Panc1 (cell line): Measurements from ENCODE around the gene RBPJL. TPM values are rescaled to one million over a fixed set of nuclear protein-coding genes. Genes with fewer than 3 reads are reported as not detected.

Experiments
- ATAC-seq: fragments of 200-7000 bp; cut with Tn5 transposase; 2 replicates; pipeline ENCODE4 v1.9.1; 2020; ENCODE audit warnings: mild to moderate bottlenecking, moderate library complexity
- BruUV-seq: library from RNA; stranded (reverse); fragments of 400-500 nt; replicated peaks from 2 replicates; lab custom pipeline; 2021; lab: Mats Ljungman, UMichigan
- CTCF ChIA-PET: fragments of 300-600 bp; sonication (Branson Sonifier 250); formaldehyde crosslinking; loops from one replicate; lab custom pipeline; 2022; ENCODE audit warnings: antibody characterized with exemption; lab: Charles Lee
- POLR2A ChIA-PET: fragments of 300-600 bp; sonication (Branson Sonifier 250); formaldehyde crosslinking; loops from one replicate; lab custom pipeline; 2022; ENCODE audit warnings: antibody characterized with exemption; lab: Charles Lee
- DNase-seq: peaks from one replicate; pipeline ENCODE4 v3.0.0-alpha.2; 2010; ENCODE audit warnings: low read depth, low spot score
- H3K27ac ChIP-seq: 2 replicates; pipeline ENCODE4 v1.5.1; 2011; ENCODE audit warnings: mild to moderate bottlenecking, low read length, inconsistent platforms
- H3K27me3 ChIP-seq: fragments of 200-500 bp; sonication (Bioruptor generic); 2 replicates; pipeline ENCODE4 v1.6.0; 2014; ENCODE audit warnings: low read length, inconsistent platforms; ENCODE audit not compliant: control insufficient read depth, insufficient read depth
- H3K36me3 ChIP-seq: fragments of 200-500 bp; sonication (Bioruptor generic); 2 replicates; pipeline ENCODE4 v1.5.1; 2014; ENCODE audit warnings: inconsistent platforms, mild to moderate bottlenecking, low read length, moderate library complexity; ENCODE audit not compliant: control insufficient read depth, insufficient read depth
- H3K4me1 ChIP-seq: 2 replicates; pipeline ENCODE4 v1.5.1; 2011; ENCODE audit warnings: inconsistent platforms, mild to moderate bottlenecking, low read length, moderate library complexity; ENCODE audit not compliant: control insufficient read depth, insufficient read depth
- H3K4me3 ChIP-seq, 2 experiments: 2 replicates each; pipeline ENCODE4 v1.5.1; 2011 to 2012; ENCODE audit warnings: low read depth in 2 of 2, low read length in 2 of 2, mild to moderate bottlenecking in 2 of 2, inconsistent platforms in 1 of 2, moderate library complexity in 1 of 2
- H3K9me3 ChIP-seq: fragments of 200-500 bp; sonication (Bioruptor generic); 2 replicates; pipeline ENCODE4 v1.5.1; 2014; ENCODE audit warnings: low read depth, mild to moderate bottlenecking, inconsistent platforms, low read length, moderate library complexity; ENCODE audit not compliant: control insufficient read depth, insufficient read depth
- CTCF ChIP-seq: fragments of 450-650 bp; IDR thresholded peaks from 2 replicates; pipeline ENCODE4 v1.5.1; 2017; ENCODE audit warnings: mild to moderate bottlenecking
- POLR2AphosphoS5 ChIP-seq: IDR thresholded peaks from 2 replicates; pipeline ENCODE4 v1.6.1; 2012; ENCODE audit warnings: mild to moderate bottlenecking, low read depth, low read length, moderate library complexity
- REST ChIP-seq, 2 experiments: IDR thresholded peaks; 2 replicates each; pipeline ENCODE4 v1.6.1; 2011 to 2012; ENCODE audit warnings: low read depth in 2 of 2, control low read depth in 1 of 2, low read length in 1 of 2, mild to moderate bottlenecking in 1 of 2, moderate library complexity in 1 of 2; ENCODE audit not compliant: insufficient read depth in 1 of 2
- SIN3A ChIP-seq: IDR thresholded peaks from 2 replicates; pipeline ENCODE4 v1.6.1; 2012; ENCODE audit warnings: low read depth, mild to moderate bottlenecking, low read length, moderate library complexity, borderline replicate concordance; ENCODE audit not compliant: insufficient read depth
- TCF7L2 ChIP-seq: IDR thresholded peaks from 2 replicates; pipeline ENCODE4 v1.6.1; 2011; ENCODE audit warnings: mild to moderate bottlenecking, low read depth, low read length, inconsistent platforms
- in situ Hi-C: cut with HindIII; loops from 2 replicates; pipeline ENCODE4 v1.10.0; 2016; ENCODE audit warnings: low sequenced_read_pairs, low pct_unique_long_range_greater_than_20kb
- intact Hi-C: fragments of 100-400 bp; cut with micrococcal nuclease; formaldehyde crosslinking; loops from one replicate; pipeline ENCODE4 v1.10.0; 2022; ENCODE audit not compliant: unreplicated experiment
- total RNA-seq: library from RNA; stranded (reverse); gene quantifications from one replicate; pipeline ENCODE4 v1.2.1, GENCODE V29; 2021; ENCODE audit not compliant: unreplicated experiment

The RBPJL gene
- total RNA-seq, 1 experiment from 2014 or later, result 0.18 TPM

- peaks cover 27% of the 10 kb centered on the region for H3K4me1 ChIP-seq
- no peak overlapping the region for H3K4me3 ChIP-seq
- no peak for TF ChIP-seq POLR2AphosphoS5
- no peak for TF ChIP-seq REST (IDR thresholded peaks at IDR 0.05; ENCODE audit: insufficient read depth in 1 of 2, low read depth in 2 of 2, low read length in 1 of 2)
- TF ChIP-seq TCF7L2, result no peak
- no peak for TF ChIP-seq SIN3A
- no peak for TF ChIP-seq CTCF
- ChIA-PET POLR2A (no interaction called here), CTCF (no interaction called here)
- ATAC-seq (no peak), DNase-seq (no peak)
- in situ Hi-C loops (no loop called here), intact Hi-C loops (loop anchor here (2.0 kb wide), 1 partner anchor 75 kb away; no protein-coding TSS in a partner anchor)
- BruUV-seq, result no TSS peak
- H3K27ac ChIP-seq, result peak overlapping the region; percentile 93; the same call in 1 of the 2 replicates
- H3K9me3 ChIP-seq, result no peaks in the 10 kb centered on the region
- no peaks in the 10 kb centered on the region; the same call in 1 of the 2 replicates for H3K36me3 ChIP-seq
- H3K27me3 ChIP-seq, result no peaks in the 10 kb centered on the region
Observed at GRCh38 chr20:45361793-45362192, 55.2 kb downstream of the RBPJL start.

- H3K4me3 ChIP-seq, result peak within 1 kb of the TSS; percentile 80 to 83
- peaks cover 27% of the 10 kb centered on the region for H3K4me1 ChIP-seq
- TF ChIP-seq REST (IDR thresholded peaks at IDR 0.05; ENCODE audit: insufficient read depth in 1 of 2, low read depth in 2 of 2, low read length in 1 of 2) (peak in 1 of 2 experiments; percentile 52; a peak in 1 of 4 replicates), POLR2AphosphoS5 (peak; percentile 94), TCF7L2 (no peak), SIN3A (peak; percentile 58; the same call in 1 of the 2 replicates), CTCF (peak; percentile 98)
- peak within 1 kb of the TSS; percentile 93 for H3K27ac ChIP-seq
- BruUV-seq, result TSS peak; percentile 86
- no peaks in the 10 kb centered on the region for H3K27me3 ChIP-seq
- intact Hi-C loops, result loop anchor here (2.0 kb wide), 1 partner anchor 74 kb away; no protein-coding TSS in a partner anchor
- in situ Hi-C loops, result no loop called here
- ChIA-PET CTCF (interaction anchor here (0.6 to 1.5 kb wide), 8 partner anchors 11 to 408 kb away, joined by 3 to 15 read pairs (median 4); no protein-coding TSS in a partner anchor), POLR2A (interaction anchor here (0.6 to 1.5 kb wide), 5 partner anchors 11 to 64 kb away, joined by 3 to 5 read pairs (median 4); no protein-coding TSS in a partner anchor)
- no peaks in the 10 kb centered on the region; the same call in 1 of the 2 replicates for H3K36me3 ChIP-seq
- ATAC-seq, result peak; percentile 94
- H3K9me3 ChIP-seq, result no peaks in the 10 kb centered on the region
- peak; percentile 95 for DNase-seq
Observed at GRCh38 chr20:45362804-45363610, 56.4 kb downstream of the RBPJL start, which contains the start of gene SYS1. Gene SYS1, plus strand, starts transcription at chr20:45363156. Its CDS starts 376 bp downstream, at chr20:45363532.
